ENCODE results near the gene CCDC124. TPM values are rescaled to one million over a fixed set of nuclear protein-coding genes. Genes with fewer than 3 reads are reported as not detected.

CCDC124 gene
- total and polyA plus RNA-seq, 2 of the 4 experiments (the other 2 are of a cell fraction), result 30.1 to 112 TPM

DNA sequence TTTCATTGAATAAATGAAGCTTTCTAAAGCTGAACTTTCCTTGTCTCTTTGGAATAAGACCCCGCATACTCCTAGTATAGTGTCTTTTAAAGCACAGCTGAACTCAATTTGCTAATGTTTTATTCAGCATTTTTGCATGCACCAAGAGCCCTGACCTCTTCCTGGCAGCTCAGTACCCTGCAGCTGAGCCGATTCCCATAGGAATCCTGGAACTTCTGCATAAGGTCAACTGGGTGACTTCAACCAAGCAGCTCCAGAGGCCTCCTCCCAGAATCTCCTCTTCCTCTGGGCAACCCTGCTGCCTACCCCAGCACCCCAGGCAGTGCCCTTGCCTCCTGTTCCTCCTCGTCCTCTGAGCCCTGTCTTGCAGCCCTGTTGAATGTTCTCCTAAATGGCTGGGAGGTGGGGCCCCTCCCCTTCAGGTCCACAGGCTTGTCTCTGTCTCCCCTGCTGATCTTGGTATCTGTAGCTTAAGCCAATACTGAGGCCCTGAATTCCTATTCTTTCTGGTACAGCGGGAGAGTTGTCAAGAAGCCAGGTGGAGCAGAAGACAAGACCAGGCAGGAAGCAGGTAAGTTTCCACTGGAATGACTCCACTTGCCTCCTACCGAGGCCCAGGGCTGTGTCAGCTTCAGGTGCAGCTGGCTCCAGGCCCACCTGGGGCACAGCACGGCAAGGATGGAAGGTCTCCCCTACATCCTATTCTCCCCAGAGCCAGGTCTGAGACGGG, 23.6 kb upstream of the CCDC124 start:
- H3K4me2 ChIP-seq (ENCODE audit: low read depth, low read length), result no peak overlapping the region
- no peak overlapping the region for H2BK15ac ChIP-seq (ENCODE audit: low read depth, low read length)
- no peaks in the 10 kb centered on the region for H3K4me1 ChIP-seq (ENCODE audit: control insufficient read depth, insufficient read depth, low read length)
- no peaks in the 10 kb centered on the region for H4K20me1 ChIP-seq (ENCODE audit: insufficient read depth, low read length)
- no peaks in the 10 kb centered on the region for H3K36me3 ChIP-seq (ENCODE audit: control insufficient read depth, insufficient read depth, low read length)
- intact Hi-C loops (cut with micrococcal nuclease) (no loop called here), in situ Hi-C loops (cut with MboI; ENCODE audit: low sequenced_read_pairs) (no loop called here), dilution Hi-C loops (cut with HindIII; ENCODE audit: low sequenced_read_pairs, unreplicated experiment) (no loop called here)
- ChIA-PET POLR2A (ENCODE audit: unreplicated experiment) (no interaction called here), CTCF (interaction anchor here (0.7 kb wide), 2 partner anchors 29 to 30 kb away, joined by 3 to 6 read pairs; no protein-coding TSS in a partner anchor)
- H2AK9ac ChIP-seq (replicated peaks; ENCODE audit: low read depth, low read length, poor library complexity), result no peak overlapping the region
- ATAC-seq (ENCODE audit: low read depth) (no peak), DNase-seq (no peak)
- H3K23ac ChIP-seq (ENCODE audit: low read depth, low read length), result no peak overlapping the region
- no peak overlapping the region for H4K91ac ChIP-seq (ENCODE audit: insufficient read depth, low read depth, low read length)
- H3K9me1 ChIP-seq (ENCODE audit: insufficient read depth, low read length), result no peaks in the 10 kb centered on the region
- peaks cover 7% of the 10 kb centered on the region for H3K9me3 ChIP-seq (ENCODE audit: control insufficient read depth, insufficient read depth, low read length)
- no TSS peak for BruUV-seq (replicated peaks)
- H3K79me1 ChIP-seq (ENCODE audit: low read depth in 1 of 2, low read length in 2 of 2), result no peaks in the 10 kb centered on the region
- no peak overlapping the region for H3K56ac ChIP-seq (ENCODE audit: extremely low read depth, insufficient read depth, low read length)
- no peak overlapping the region for H3K14ac ChIP-seq (replicated peaks; ENCODE audit: low read depth, low read length)
- no peak overlapping the region for H2AK5ac ChIP-seq (ENCODE audit: low read depth, low read length)
- TF ChIP-seq NFE2L2 (IDR thresholded peaks at IDR 0.05; ENCODE audit: low read depth, low read length) (no peak), SMC3 (IDR thresholded peaks at IDR 0.05; ENCODE audit: low read depth, low read length) (no peak), POLR2A (IDR thresholded peaks at IDR 0.05; ENCODE audit: low read depth, low read length) (no peak), CHD1 (IDR thresholded peaks at IDR 0.05; ENCODE audit: low read depth, low read length) (no peak), CEBPB (IDR thresholded peaks at IDR 0.05; ENCODE audit: low read depth, low read length) (no peak)
- TF ChIP-seq, protein P1, sequence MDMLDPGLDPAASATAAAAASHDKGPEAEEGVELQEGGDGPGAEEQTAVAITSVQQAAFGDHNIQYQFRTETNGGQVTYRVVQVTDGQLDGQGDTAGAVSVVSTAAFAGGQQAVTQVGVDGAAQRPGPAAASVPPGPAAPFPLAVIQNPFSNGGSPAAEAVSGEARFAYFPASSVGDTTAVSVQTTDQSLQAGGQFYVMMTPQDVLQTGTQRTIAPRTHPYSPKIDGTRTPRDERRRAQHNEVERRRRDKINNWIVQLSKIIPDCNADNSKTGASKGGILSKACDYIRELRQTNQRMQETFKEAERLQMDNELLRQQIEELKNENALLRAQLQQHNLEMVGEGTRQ (IDR thresholded peaks at IDR 0.05; ENCODE audit: low read depth, low read length), result no peak
- TF ChIP-seq, protein P2, sequence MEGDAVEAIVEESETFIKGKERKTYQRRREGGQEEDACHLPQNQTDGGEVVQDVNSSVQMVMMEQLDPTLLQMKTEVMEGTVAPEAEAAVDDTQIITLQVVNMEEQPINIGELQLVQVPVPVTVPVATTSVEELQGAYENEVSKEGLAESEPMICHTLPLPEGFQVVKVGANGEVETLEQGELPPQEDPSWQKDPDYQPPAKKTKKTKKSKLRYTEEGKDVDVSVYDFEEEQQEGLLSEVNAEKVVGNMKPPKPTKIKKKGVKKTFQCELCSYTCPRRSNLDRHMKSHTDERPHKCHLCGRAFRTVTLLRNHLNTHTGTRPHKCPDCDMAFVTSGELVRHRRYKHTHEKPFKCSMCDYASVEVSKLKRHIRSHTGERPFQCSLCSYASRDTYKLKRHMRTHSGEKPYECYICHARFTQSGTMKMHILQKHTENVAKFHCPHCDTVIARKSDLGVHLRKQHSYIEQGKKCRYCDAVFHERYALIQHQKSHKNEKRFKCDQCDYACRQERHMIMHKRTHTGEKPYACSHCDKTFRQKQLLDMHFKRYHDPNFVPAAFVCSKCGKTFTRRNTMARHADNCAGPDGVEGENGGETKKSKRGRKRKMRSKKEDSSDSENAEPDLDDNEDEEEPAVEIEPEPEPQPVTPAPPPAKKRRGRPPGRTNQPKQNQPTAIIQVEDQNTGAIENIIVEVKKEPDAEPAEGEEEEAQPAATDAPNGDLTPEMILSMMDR (conservative IDR thresholded peaks at IDR 0.05; ENCODE audit: low read depth, low read length), result no peak
- no peak overlapping the region for H3K27ac ChIP-seq (ENCODE audit: insufficient read depth, low read length)
- no peak overlapping the region for H4K8ac ChIP-seq (ENCODE audit: low read depth in 2 of 2, low read length in 2 of 2)
- H3K4ac ChIP-seq (ENCODE audit: low read depth, low read length), result no peak overlapping the region
- H3K27me3 ChIP-seq (ENCODE audit: control insufficient read depth, insufficient read depth, low read length), result peaks cover 4% of the 10 kb centered on the region; the same call in 1 of the 2 replicates
- no peak overlapping the region for H2AFZ ChIP-seq (replicated peaks; ENCODE audit: low read length, poor library complexity)
- no peak overlapping the region for H3K4me3 ChIP-seq (ENCODE audit: insufficient read depth, low read depth, low read length)
- H2BK20ac ChIP-seq (ENCODE audit: low read depth, low read length), result no peak overlapping the region
- no peak overlapping the region for H4K5ac ChIP-seq (ENCODE audit: low read depth, low read length)
- no peak overlapping the region for H3K9ac ChIP-seq (ENCODE audit: low read depth, low read length)
- 43% methylated on average over 2 of the region's 7 CpGs; no CpG with 5 or more reads in 1 of the 2 experiments for whole genome bisulfite sequencing, 2 experiments (ENCODE audit: extremely low coverage in 2 of 2, insufficient read length in 1 of 2)
- no peak overlapping the region for H2BK120ac ChIP-seq (ENCODE audit: low read depth, low read length)
- no peak overlapping the region for H2BK5ac ChIP-seq (ENCODE audit: low read depth, low read length, poor library complexity, severe bottlenecking)
- H3K18ac ChIP-seq (ENCODE audit: low read depth, low read length), result no peak overlapping the region

Measured in IMR-90 (cell line).